Measurements from ENCODE around the gene TMEM232. TPM values are rescaled to one million over a fixed set of nuclear protein-coding genes. Genes with fewer than 3 reads are reported as not detected.

Gene TMEM232
- total and polyA plus RNA-seq, 2 experiments from 2014 or later: 1.3 to 1.9 TPM

GRCh38 chr5:110413856-110414255 lies 312.6 kb downstream of the TMEM232 start:
- no peaks in the 10 kb centered on the region for H3K36me3 ChIP-seq (ENCODE audit: insufficient read depth)
- H3K27ac ChIP-seq (ENCODE audit: low read depth): no peak overlapping the region
- no peak overlapping the region for H3K27ac Mint-ChIP-seq
- H4K20me1 ChIP-seq (replicated peaks; ENCODE audit: insufficient read depth): no peaks in the 10 kb centered on the region
- TF ChIP-seq POLR2AphosphoS5 (IDR thresholded peaks at IDR 0.05; ENCODE audit: low read depth): no peak
- TF ChIP-seq ZNF114 (CRISPR knock-in tag; IDR thresholded peaks at IDR 0.05): no peak
- TF ChIP-seq NANOG (IDR thresholded peaks at IDR 0.05; ENCODE audit: borderline replicate concordance): no peak
- no peak for TF ChIP-seq CREB1 (CRISPR knock-in tag; IDR thresholded peaks at IDR 0.05; ENCODE audit: low read depth)
- TF ChIP-seq STAT1 (IDR thresholded peaks at IDR 0.05; ENCODE audit: unreplicated experiment): no peak
- TF ChIP-seq JUNB (IDR thresholded peaks at IDR 0.05; ENCODE audit: unreplicated experiment): no peak
- TF ChIP-seq EZH2 (IDR thresholded peaks at IDR 0.05; ENCODE audit: low read depth, unreplicated experiment): no peak
- TF ChIP-seq, protein P1, sequence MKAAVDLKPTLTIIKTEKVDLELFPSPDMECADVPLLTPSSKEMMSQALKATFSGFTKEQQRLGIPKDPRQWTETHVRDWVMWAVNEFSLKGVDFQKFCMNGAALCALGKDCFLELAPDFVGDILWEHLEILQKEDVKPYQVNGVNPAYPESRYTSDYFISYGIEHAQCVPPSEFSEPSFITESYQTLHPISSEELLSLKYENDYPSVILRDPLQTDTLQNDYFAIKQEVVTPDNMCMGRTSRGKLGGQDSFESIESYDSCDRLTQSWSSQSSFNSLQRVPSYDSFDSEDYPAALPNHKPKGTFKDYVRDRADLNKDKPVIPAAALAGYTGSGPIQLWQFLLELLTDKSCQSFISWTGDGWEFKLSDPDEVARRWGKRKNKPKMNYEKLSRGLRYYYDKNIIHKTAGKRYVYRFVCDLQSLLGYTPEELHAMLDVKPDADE (IDR thresholded peaks at IDR 0.05): no peak
- H3K4me1 ChIP-seq (ENCODE audit: insufficient read depth): no peaks in the 10 kb centered on the region
- H3K4me3 ChIP-seq: no peak overlapping the region
- no peaks in the 10 kb centered on the region for H3K79me2 ChIP-seq (replicated peaks; ENCODE audit: insufficient read depth)
- H3F3A ChIP-seq (replicated peaks; ENCODE audit: low read depth): no peaks in the 10 kb centered on the region
- no peak overlapping the region for H3K4me3 Mint-ChIP-seq
- peaks cover 2% of the 10 kb centered on the region for H3K27me3 Mint-ChIP-seq (ENCODE audit: insufficient read depth, low read depth, poor library complexity)
- no peaks in the 10 kb centered on the region for H3K36me3 Mint-ChIP-seq (ENCODE audit: low read depth)
- H3K9me2 ChIP-seq (ENCODE audit: insufficient read depth): no peaks in the 10 kb centered on the region
- ATAC-seq (no peak), DNase-seq (ENCODE audit: low spot score) (no peak)
- no peaks in the 10 kb centered on the region for H3K27me3 ChIP-seq (ENCODE audit: insufficient read depth)
- no peaks in the 10 kb centered on the region for H3K9me3 Mint-ChIP-seq
- no peak overlapping the region for H2AFZ ChIP-seq
- no peaks in the 10 kb centered on the region for H3K4me1 Mint-ChIP-seq
- H3K4me2 ChIP-seq: no peak overlapping the region

DNA sequence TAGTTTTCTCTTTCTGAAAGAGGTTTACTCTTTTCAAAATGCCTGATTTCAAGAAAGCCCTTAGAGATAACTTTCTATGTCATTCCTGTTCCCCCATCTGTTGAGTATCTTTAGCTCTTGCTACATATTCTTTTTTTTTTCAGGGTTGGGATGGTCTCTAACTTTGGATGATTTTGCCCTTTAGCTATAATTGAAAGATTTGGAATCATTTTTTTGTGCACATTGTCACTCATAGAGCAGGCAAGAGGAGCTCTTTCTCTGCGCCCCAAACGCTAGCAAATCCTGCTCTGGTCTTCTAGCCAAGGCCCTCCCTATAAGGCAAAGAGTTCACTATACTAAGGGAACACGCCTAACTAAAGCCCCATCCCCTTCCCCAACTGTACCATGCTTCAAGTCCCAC lies 316.9 kb downstream of the TMEM232 start:
- no peak overlapping the region for H3K4me3 Mint-ChIP-seq
- no peaks in the 10 kb centered on the region for H3K4me1 ChIP-seq (ENCODE audit: insufficient read depth)
- DNase-seq (ENCODE audit: low spot score) (no peak), ATAC-seq (no peak)
- H3K27me3 ChIP-seq (ENCODE audit: insufficient read depth): no peaks in the 10 kb centered on the region
- H3K4me1 Mint-ChIP-seq: no peaks in the 10 kb centered on the region
- H3K9me2 ChIP-seq (ENCODE audit: insufficient read depth): no peaks in the 10 kb centered on the region
- H2AFZ ChIP-seq: no peak overlapping the region
- H3K4me3 ChIP-seq: no peak overlapping the region
- H3K36me3 ChIP-seq (ENCODE audit: insufficient read depth): no peaks in the 10 kb centered on the region
- no peaks in the 10 kb centered on the region for H3K36me3 Mint-ChIP-seq (ENCODE audit: low read depth)
- H3K79me2 ChIP-seq (replicated peaks; ENCODE audit: insufficient read depth): no peaks in the 10 kb centered on the region
- no peaks in the 10 kb centered on the region for H3K27me3 Mint-ChIP-seq (ENCODE audit: insufficient read depth, low read depth, poor library complexity)
- H3K27ac ChIP-seq (ENCODE audit: low read depth): no peak overlapping the region
- H4K20me1 ChIP-seq (replicated peaks; ENCODE audit: insufficient read depth): no peaks in the 10 kb centered on the region
- no peak overlapping the region for H3K27ac Mint-ChIP-seq
- H3F3A ChIP-seq (replicated peaks; ENCODE audit: low read depth): no peaks in the 10 kb centered on the region
- H3K9me3 Mint-ChIP-seq: no peaks in the 10 kb centered on the region
- H3K4me2 ChIP-seq: no peak overlapping the region
- no peak for TF ChIP-seq NANOG (IDR thresholded peaks at IDR 0.05; ENCODE audit: borderline replicate concordance)
- TF ChIP-seq STAT1 (IDR thresholded peaks at IDR 0.05; ENCODE audit: unreplicated experiment): no peak
- no peak for TF ChIP-seq REST (IDR thresholded peaks at IDR 0.05; ENCODE audit: unreplicated experiment)
- TF ChIP-seq, protein P2, sequence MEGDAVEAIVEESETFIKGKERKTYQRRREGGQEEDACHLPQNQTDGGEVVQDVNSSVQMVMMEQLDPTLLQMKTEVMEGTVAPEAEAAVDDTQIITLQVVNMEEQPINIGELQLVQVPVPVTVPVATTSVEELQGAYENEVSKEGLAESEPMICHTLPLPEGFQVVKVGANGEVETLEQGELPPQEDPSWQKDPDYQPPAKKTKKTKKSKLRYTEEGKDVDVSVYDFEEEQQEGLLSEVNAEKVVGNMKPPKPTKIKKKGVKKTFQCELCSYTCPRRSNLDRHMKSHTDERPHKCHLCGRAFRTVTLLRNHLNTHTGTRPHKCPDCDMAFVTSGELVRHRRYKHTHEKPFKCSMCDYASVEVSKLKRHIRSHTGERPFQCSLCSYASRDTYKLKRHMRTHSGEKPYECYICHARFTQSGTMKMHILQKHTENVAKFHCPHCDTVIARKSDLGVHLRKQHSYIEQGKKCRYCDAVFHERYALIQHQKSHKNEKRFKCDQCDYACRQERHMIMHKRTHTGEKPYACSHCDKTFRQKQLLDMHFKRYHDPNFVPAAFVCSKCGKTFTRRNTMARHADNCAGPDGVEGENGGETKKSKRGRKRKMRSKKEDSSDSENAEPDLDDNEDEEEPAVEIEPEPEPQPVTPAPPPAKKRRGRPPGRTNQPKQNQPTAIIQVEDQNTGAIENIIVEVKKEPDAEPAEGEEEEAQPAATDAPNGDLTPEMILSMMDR (conservative IDR thresholded peaks at IDR 0.05; ENCODE audit: low read depth in 2 of 2): no peak
- no peak for TF ChIP-seq JUNB (IDR thresholded peaks at IDR 0.05; ENCODE audit: unreplicated experiment)
- no peak for TF ChIP-seq EZH2phosphoT487 (IDR thresholded peaks at IDR 0.05; ENCODE audit: unreplicated experiment)
